GM10266 (cell line): ENCODE measurements around the gene MITF.

Source experiments
- DNase-seq: peaks from one replicate; pipeline ENCODE4 v3.0.0; 2012; ENCODE audit errors: extremely low spot score
- CTCF ChIP-seq: IDR thresholded peaks from 2 replicates; pipeline ENCODE4 v1.5.1; 2012; ENCODE audit warnings: mild to moderate bottlenecking, low read depth; ENCODE audit not compliant: control insufficient read depth, insufficient read depth; ENCODE audit errors: missing control alignments

MITF gene

DNA sequence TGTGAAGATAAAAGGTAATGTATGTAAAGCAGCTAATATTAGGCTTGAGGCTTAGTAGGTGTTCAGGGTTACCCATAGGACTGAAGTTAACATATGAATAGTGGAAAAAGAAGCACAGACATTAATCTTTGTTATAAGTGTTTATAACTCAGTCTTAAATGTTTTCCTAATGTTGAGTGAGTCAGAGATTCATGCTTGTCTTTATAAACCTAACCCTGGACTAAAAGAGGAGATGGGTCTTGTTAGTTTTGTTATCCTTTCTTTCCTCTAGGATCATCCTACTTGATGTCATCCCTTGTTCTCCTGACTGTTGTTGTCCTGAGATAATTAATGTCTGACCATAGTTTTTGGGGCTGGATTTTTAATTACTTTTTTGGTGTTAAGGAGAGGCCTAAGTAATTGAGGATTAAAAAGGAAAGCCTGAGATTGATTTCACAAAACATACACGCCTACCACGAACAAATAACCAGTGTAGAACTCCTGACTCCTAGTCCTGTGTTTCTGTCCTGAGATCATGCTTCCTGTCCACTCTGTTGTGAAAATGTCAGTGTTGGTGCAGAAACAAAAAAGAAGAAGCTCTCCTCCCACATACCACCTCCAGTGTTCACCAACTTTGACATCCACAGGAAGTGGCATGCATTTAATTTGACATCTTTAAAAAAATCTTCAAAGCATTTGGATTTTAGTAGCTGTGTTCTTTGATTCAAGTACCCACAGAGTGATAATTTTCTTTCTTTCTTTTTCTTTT lies 8.4 kb downstream of the MITF start:
- no peak for DNase-seq
- TF ChIP-seq CTCF = no peak

GRCh38 chr3:69748503-69748902 lies 9.2 kb downstream of the MITF start:
- no peak for DNase-seq
- no peak for TF ChIP-seq CTCF

DNA sequence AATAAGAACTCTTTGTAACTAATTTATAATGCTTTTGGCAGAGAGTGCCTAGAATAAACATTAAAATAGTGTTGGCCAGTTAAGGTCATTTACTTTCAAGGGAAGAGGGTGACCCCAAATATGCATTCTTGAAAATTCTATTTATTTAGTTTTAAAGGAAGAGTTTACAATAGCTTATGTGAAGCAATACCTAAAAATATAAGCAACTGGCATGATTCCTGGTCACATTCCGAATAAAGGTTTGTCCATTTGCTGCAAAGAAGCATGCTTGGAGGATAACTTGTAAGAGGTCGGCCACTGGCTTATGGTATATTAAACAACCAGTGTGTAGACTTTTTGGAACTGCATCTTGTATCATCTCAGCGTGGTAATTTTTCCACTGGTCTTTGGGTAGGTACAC lies 10.2 kb downstream of the MITF start:
- no peak for TF ChIP-seq CTCF
- no peak for DNase-seq

DNA sequence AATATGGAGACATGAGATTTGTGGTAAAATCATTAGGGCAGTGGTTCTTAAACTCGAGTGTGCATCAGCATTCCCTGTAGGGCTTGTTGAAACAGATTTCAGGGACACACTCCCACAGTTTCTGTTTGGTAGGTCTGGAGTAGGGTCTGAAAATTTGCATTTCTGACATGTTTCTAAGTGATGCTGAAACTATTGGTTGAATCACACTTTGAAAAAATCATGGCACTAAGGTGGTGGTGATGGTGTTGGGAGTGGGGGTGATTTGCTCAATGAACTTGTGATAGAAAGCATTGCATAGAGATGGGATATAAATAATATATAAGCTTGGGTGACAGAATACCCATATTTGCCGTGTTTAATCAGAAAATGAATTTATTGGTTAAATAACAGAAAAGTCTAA lies 11.3 kb downstream of the MITF start:
- DNase-seq = no peak
- TF ChIP-seq CTCF = no peak

DNA sequence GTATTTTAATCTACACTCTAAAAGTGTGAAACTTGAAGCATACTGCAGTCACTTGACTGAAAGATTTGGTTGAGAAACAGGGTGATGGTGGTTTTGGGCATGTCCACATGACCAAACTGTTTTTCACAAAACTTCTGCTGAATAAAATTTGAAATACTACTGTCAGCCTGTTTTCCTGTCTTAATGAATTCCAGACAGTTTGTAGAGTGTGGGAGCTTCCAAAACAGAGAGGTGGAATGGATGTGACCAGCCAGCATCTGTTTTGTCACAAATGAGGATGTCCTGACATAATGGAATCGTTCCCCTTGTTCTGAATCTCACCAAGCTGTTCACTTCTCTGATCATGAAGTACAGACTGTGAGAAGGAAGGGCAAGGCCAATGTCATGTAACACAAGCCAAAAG lies 11.8 kb downstream of the MITF start:
- no peak for DNase-seq
- no peak for TF ChIP-seq CTCF

- no peak for DNase-seq
- no peak for TF ChIP-seq CTCF
These were observed 13.0 kb downstream of the MITF start for GRCh38 chr3:69752241-69752640.

DNA sequence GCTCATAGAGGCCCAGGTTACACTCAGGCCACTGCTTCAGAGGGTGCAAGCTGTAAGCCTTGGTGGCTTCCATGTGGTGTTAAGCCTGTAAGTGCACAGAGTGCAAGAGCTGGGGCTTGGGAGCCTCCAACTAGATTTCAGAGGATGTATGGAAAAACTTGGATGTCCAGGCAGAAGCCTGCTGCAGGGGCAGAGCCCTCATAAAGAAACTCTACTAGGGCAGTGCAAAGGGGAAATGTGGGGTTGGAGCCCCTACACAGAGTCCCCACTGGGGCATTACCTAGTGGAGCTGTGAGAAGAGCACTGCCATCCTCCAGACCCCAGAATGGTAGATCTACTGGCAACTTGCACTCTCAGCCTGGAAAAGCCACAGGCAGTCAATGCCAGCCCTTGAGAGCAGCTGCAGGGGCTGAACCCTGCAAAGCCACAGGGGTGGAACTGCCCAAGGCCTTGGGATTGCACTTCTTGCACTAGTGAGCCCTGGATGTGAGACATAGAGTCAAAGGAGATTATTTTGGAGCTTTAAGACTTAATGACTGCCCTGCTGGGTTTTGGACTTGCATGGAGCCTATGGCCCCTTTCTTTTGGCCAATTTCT lies 14.0 kb downstream of the MITF start:
- no peak for TF ChIP-seq CTCF
- no peak for DNase-seq
